H1 (cell line): Measurements from ENCODE around the gene ABI3BP. TPM values are rescaled to one million over a fixed set of nuclear protein-coding genes. Genes with fewer than 3 reads are reported as not detected.

Experiments used
- CBX5 ChIP-seq: fragments of 300-800, 300-1000 bp; sonication (generic); IDR thresholded peaks from 2 replicates; pipeline ENCODE4 v1.7.1; 2016; ENCODE audit warnings: antibody characterized with exemption, low read length, low read depth
- POLR2A ChIP-seq, 2 experiments: IDR thresholded peaks; 1 replicate in 1 of 2; 2 replicates in 1 of 2; pipeline ENCODE4 v1.6.1; 2011; ENCODE audit warnings: low read depth in 2 of 2, low read length in 2 of 2, mild to moderate bottlenecking in 2 of 2; ENCODE audit errors: control extremely low read depth in 1 of 2
- POLR2AphosphoS5 ChIP-seq: IDR thresholded peaks from 2 replicates; pipeline ENCODE4 v1.6.1; 2011; ENCODE audit warnings: low read depth, low read length
- TAF7 ChIP-seq: optimal IDR thresholded peaks from 2 replicates; pipeline ENCODE3; 2011; ENCODE audit warnings: low read depth, mild to moderate bottlenecking, inconsistent platforms, low read length, moderate library complexity, borderline replicate concordance
- TEAD4 ChIP-seq: IDR thresholded peaks from 2 replicates; pipeline ENCODE4 v1.6.1; 2012; ENCODE audit warnings: low read depth, low read length, inconsistent platforms, mixed read lengths
- polyA plus RNA-seq, 7 experiments: library from polyadenylated mRNA; depleted of rRNA in 3 of 7; stranded (reverse) in 5 of 7; unstranded in 2 of 7; fragments of >200 nt in 5 of 7; fragments of 200-250 nt in 2 of 7; gene quantifications; 1 replicate in 5 of 7; 2 replicates in 1 of 7; 4 replicates in 1 of 7; pipeline versions ENCODE4 v1.2.1 to v1.2.3, GENCODE V29; 2011 to 2013; ENCODE audit warnings: missing spikeins in 2 of 7, mixed read lengths in 2 of 7
- total RNA-seq: library from RNA; stranded (reverse); fragmentation: NEBNext Ultra II Directional; extraction: Animal tissue kit (Norgen Biotek cat#: 25700); gene quantifications from 2 replicates; pipeline ENCODE4 v1.2.1, GENCODE V29; 2021
- TF ChIP-seq, protein P1 (sequence below): fragments of 300-600 bp; sonication (generic); IDR thresholded peaks from 2 replicates; pipeline ENCODE4 v1.7.1; 2012; ENCODE audit warnings: low read length, moderate library complexity, mild to moderate bottlenecking, inconsistent platforms; ENCODE audit not compliant: insufficient replicate concordance

The ABI3BP gene
- total and polyA plus RNA-seq, 2 of the 8 experiments (the other 6 are each of a cell fraction or from before 2014, with no cell fraction given) = 0.08 to 0.32 TPM

DNA sequence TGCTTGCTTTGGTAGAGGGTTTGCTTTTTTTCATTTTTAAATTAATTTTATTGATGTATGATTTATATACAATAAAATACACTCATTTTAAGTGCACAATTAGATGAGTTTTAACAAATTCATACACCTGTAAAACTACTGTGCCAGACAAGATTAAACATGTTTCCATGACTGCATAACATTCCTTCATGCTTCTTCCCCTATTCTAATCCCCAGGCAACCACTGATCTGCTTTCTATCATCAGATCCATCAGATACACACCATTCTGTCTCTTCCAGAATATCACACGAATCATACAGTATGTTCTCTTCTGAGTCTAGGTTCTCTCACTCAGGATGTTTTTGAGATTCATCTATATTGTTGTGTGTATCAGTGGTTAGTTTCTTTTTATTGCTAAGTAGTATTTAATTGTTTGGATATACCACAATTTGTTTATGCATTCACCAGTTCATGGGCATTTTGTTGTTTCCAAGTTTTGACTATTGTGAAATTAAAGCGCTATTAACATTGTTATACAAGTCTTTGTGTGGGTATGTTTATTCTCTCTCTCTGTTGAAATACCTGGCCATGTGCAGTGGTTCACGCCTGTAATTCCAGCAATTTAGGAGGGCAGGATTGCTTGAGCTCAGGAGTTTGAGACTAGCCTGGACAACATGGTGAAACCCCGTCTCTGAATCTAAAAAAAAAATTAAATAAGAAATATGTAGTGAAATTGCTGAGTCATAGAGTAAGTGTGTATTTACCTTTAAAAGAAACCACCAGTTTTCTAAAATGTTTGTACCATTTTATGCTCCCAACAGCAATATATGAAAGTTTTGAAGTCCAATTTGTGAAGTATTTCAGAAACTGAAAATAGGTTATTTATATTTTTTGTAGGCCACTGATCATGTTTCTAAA is 290.9 kb downstream of the ABI3BP start (continued):
- TF ChIP-seq, protein P1, sequence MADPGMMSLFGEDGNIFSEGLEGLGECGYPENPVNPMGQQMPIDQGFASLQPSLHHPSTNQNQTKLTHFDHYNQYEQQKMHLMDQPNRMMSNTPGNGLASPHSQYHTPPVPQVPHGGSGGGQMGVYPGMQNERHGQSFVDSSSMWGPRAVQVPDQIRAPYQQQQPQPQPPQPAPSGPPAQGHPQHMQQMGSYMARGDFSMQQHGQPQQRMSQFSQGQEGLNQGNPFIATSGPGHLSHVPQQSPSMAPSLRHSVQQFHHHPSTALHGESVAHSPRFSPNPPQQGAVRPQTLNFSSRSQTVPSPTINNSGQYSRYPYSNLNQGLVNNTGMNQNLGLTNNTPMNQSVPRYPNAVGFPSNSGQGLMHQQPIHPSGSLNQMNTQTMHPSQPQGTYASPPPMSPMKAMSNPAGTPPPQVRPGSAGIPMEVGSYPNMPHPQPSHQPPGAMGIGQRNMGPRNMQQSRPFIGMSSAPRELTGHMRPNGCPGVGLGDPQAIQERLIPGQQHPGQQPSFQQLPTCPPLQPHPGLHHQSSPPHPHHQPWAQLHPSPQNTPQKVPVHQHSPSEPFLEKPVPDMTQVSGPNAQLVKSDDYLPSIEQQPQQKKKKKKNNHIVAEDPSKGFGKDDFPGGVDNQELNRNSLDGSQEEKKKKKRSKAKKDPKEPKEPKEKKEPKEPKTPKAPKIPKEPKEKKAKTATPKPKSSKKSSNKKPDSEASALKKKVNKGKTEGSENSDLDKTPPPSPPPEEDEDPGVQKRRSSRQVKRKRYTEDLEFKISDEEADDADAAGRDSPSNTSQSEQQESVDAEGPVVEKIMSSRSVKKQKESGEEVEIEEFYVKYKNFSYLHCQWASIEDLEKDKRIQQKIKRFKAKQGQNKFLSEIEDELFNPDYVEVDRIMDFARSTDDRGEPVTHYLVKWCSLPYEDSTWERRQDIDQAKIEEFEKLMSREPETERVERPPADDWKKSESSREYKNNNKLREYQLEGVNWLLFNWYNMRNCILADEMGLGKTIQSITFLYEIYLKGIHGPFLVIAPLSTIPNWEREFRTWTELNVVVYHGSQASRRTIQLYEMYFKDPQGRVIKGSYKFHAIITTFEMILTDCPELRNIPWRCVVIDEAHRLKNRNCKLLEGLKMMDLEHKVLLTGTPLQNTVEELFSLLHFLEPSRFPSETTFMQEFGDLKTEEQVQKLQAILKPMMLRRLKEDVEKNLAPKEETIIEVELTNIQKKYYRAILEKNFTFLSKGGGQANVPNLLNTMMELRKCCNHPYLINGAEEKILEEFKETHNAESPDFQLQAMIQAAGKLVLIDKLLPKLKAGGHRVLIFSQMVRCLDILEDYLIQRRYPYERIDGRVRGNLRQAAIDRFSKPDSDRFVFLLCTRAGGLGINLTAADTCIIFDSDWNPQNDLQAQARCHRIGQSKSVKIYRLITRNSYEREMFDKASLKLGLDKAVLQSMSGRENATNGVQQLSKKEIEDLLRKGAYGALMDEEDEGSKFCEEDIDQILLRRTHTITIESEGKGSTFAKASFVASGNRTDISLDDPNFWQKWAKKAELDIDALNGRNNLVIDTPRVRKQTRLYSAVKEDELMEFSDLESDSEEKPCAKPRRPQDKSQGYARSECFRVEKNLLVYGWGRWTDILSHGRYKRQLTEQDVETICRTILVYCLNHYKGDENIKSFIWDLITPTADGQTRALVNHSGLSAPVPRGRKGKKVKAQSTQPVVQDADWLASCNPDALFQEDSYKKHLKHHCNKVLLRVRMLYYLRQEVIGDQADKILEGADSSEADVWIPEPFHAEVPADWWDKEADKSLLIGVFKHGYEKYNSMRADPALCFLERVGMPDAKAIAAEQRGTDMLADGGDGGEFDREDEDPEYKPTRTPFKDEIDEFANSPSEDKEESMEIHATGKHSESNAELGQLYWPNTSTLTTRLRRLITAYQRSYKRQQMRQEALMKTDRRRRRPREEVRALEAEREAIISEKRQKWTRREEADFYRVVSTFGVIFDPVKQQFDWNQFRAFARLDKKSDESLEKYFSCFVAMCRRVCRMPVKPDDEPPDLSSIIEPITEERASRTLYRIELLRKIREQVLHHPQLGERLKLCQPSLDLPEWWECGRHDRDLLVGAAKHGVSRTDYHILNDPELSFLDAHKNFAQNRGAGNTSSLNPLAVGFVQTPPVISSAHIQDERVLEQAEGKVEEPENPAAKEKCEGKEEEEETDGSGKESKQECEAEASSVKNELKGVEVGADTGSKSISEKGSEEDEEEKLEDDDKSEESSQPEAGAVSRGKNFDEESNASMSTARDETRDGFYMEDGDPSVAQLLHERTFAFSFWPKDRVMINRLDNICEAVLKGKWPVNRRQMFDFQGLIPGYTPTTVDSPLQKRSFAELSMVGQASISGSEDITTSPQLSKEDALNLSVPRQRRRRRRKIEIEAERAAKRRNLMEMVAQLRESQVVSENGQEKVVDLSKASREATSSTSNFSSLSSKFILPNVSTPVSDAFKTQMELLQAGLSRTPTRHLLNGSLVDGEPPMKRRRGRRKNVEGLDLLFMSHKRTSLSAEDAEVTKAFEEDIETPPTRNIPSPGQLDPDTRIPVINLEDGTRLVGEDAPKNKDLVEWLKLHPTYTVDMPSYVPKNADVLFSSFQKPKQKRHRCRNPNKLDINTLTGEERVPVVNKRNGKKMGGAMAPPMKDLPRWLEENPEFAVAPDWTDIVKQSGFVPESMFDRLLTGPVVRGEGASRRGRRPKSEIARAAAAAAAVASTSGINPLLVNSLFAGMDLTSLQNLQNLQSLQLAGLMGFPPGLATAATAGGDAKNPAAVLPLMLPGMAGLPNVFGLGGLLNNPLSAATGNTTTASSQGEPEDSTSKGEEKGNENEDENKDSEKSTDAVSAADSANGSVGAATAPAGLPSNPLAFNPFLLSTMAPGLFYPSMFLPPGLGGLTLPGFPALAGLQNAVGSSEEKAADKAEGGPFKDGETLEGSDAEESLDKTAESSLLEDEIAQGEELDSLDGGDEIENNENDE = no peak
- TF ChIP-seq TEAD4 (no peak), POLR2AphosphoS5 (no peak), CBX5 (no peak), POLR2A (IDR thresholded peaks at IDR 0.05; ENCODE audit: control extremely low read depth in 1 of 2, low read depth in 2 of 2, low read length in 2 of 2) (no peak), TAF7 (no peak)
- TF ChIP-seq, all 59 proteins: peak for 0
